ENCODE data around the gene MAML1.
"Not testable (repeated sequence)": the region's sequence is repeated elsewhere in the genome, so short reads cannot be mapped to it uniquely, and the experiment has no call there.

The MAML1 gene

GRCh38 chr5:179727106-179727505 is 5.5 kb upstream of the MAML1 start:
- Mint-ChIP-seq H3K27ac (no peak overlapping the region), H3K36me3 (ENCODE audit: low read depth) (peaks cover 71% of the 10 kb centered on the region), H3K4me1 (ENCODE audit: low read depth) (peaks cover 25% of the 10 kb centered on the region), H3K27me3 (ENCODE audit: low read depth) (no peaks in the 10 kb centered on the region), H3K9me3 (no peaks in the 10 kb centered on the region), H3K4me3 (no peak overlapping the region)

- H3K27ac Mint-ChIP-seq = peak overlapping the region; percentile 43
- H3K9me3 Mint-ChIP-seq = no peaks in the 10 kb centered on the region
- peaks cover 19% of the 10 kb centered on the region for H3K4me1 Mint-ChIP-seq (ENCODE audit: low read depth)
- no peak overlapping the region for H3K4me3 Mint-ChIP-seq
- no peaks in the 10 kb centered on the region for H3K27me3 Mint-ChIP-seq (ENCODE audit: low read depth)
- peaks cover 55% of the 10 kb centered on the region for H3K36me3 Mint-ChIP-seq (ENCODE audit: low read depth)
Observed at GRCh38 chr5:179729303-179729702, 3.3 kb upstream of the MAML1 start.

- peaks cover 23% of the 10 kb centered on the region for H3K4me1 Mint-ChIP-seq (ENCODE audit: low read depth)
- no peak overlapping the region for H3K4me3 Mint-ChIP-seq
- H3K27ac Mint-ChIP-seq = no peak overlapping the region
- H3K9me3 Mint-ChIP-seq = no peaks in the 10 kb centered on the region
- H3K27me3 Mint-ChIP-seq (ENCODE audit: low read depth) = no peaks in the 10 kb centered on the region
- peaks cover 54% of the 10 kb centered on the region for H3K36me3 Mint-ChIP-seq (ENCODE audit: low read depth)
Observed at GRCh38 chr5:179729727-179730126, 2.9 kb upstream of the MAML1 start.

- peaks cover 51% of the 10 kb centered on the region for H3K36me3 Mint-ChIP-seq (ENCODE audit: low read depth)
- no peak overlapping the region for H3K4me3 Mint-ChIP-seq
- H3K27me3 Mint-ChIP-seq (ENCODE audit: low read depth) = no peaks in the 10 kb centered on the region
- H3K4me1 Mint-ChIP-seq (ENCODE audit: low read depth) = peaks cover 24% of the 10 kb centered on the region
- peak overlapping the region; percentile 26 for H3K27ac Mint-ChIP-seq
- no peaks in the 10 kb centered on the region for H3K9me3 Mint-ChIP-seq
Observed at GRCh38 chr5:179730356-179730755, 2.3 kb upstream of the MAML1 start.

- H3K4me3 Mint-ChIP-seq = no peak overlapping the region
- peaks cover 51% of the 10 kb centered on the region for H3K36me3 Mint-ChIP-seq (ENCODE audit: low read depth)
- H3K4me1 Mint-ChIP-seq (ENCODE audit: low read depth) = peaks cover 24% of the 10 kb centered on the region
- peak overlapping the region; percentile 34 for H3K27ac Mint-ChIP-seq
- no peaks in the 10 kb centered on the region for H3K27me3 Mint-ChIP-seq (ENCODE audit: low read depth)
- H3K9me3 Mint-ChIP-seq = no peaks in the 10 kb centered on the region
Observed at GRCh38 chr5:179730852-179731251, 1.8 kb upstream of the MAML1 start.

GRCh38 chr5:179731791-179732411 is 721 bp upstream of the MAML1 start:
- Mint-ChIP-seq H3K36me3 (ENCODE audit: low read depth) (peaks cover 45% of the 10 kb centered on the region), H3K9me3 (no peaks in the 10 kb centered on the region), H3K4me1 (ENCODE audit: low read depth) (peaks cover 27% of the 10 kb centered on the region), H3K4me3 (peak overlapping the region; percentile 79), H3K27me3 (ENCODE audit: low read depth) (no peaks in the 10 kb centered on the region), H3K27ac (peak overlapping the region; percentile 88)

GRCh38 chr5:179732918-179733771 is 523 bp downstream of the MAML1 start:
- H3K9me3 Mint-ChIP-seq = no peaks in the 10 kb centered on the region
- H3K4me1 Mint-ChIP-seq (ENCODE audit: low read depth) = peaks cover 32% of the 10 kb centered on the region
- H3K36me3 Mint-ChIP-seq (ENCODE audit: low read depth) = peaks cover 37% of the 10 kb centered on the region
- no peaks in the 10 kb centered on the region for H3K27me3 Mint-ChIP-seq (ENCODE audit: low read depth)
- peak overlapping the region; percentile 94 for H3K4me3 Mint-ChIP-seq
- H3K27ac Mint-ChIP-seq = peak overlapping the region; percentile 89

- peaks cover 35% of the 10 kb centered on the region for H3K4me1 Mint-ChIP-seq (ENCODE audit: low read depth)
- peak overlapping the region; percentile 94 for H3K4me3 Mint-ChIP-seq
- no peaks in the 10 kb centered on the region for H3K9me3 Mint-ChIP-seq
- peaks cover 38% of the 10 kb centered on the region for H3K36me3 Mint-ChIP-seq (ENCODE audit: low read depth)
- H3K27ac Mint-ChIP-seq = peak overlapping the region; percentile 89
- H3K27me3 Mint-ChIP-seq (ENCODE audit: low read depth) = no peaks in the 10 kb centered on the region
Observed at GRCh38 chr5:179733772-179734126, 1.1 kb downstream of the MAML1 start.

- Mint-ChIP-seq H3K27me3 (ENCODE audit: low read depth) (no peaks in the 10 kb centered on the region), H3K4me3 (peak overlapping the region; percentile 94), H3K27ac (peak overlapping the region; percentile 73), H3K4me1 (ENCODE audit: low read depth) (peaks cover 38% of the 10 kb centered on the region), H3K9me3 (no peaks in the 10 kb centered on the region), H3K36me3 (ENCODE audit: low read depth) (peaks cover 36% of the 10 kb centered on the region)
Observed at GRCh38 chr5:179734536-179735164, 2.0 kb downstream of the MAML1 start.

GRCh38 chr5:179738742-179739141 is 6.1 kb downstream of the MAML1 start:
- H3K27me3 Mint-ChIP-seq (ENCODE audit: low read depth) = no peaks in the 10 kb centered on the region
- no peaks in the 10 kb centered on the region for H3K9me3 Mint-ChIP-seq
- peaks cover 35% of the 10 kb centered on the region for H3K4me1 Mint-ChIP-seq (ENCODE audit: low read depth)
- no peak overlapping the region for H3K27ac Mint-ChIP-seq
- H3K4me3 Mint-ChIP-seq = no peak overlapping the region
- H3K36me3 Mint-ChIP-seq (ENCODE audit: low read depth) = peaks cover 28% of the 10 kb centered on the region

- not testable (repeated sequence) for H3K9me3 Mint-ChIP-seq; H3K27me3 Mint-ChIP-seq (ENCODE audit: low read depth); H3K4me3 Mint-ChIP-seq; H3K27ac Mint-ChIP-seq
- peaks cover 17% of the 10 kb centered on the region for H3K36me3 Mint-ChIP-seq (ENCODE audit: low read depth)
- H3K4me1 Mint-ChIP-seq (ENCODE audit: low read depth) = peaks cover 16% of the 10 kb centered on the region
Observed at GRCh38 chr5:179744106-179744505, 11.5 kb downstream of the MAML1 start.

- H3K27ac Mint-ChIP-seq = peak overlapping the region; percentile 32
Observed at GRCh38 chr5:179746872-179747271, 14.2 kb downstream of the MAML1 start.

GRCh38 chr5:179747811-179748210 is 15.2 kb downstream of the MAML1 start:
- H3K27ac Mint-ChIP-seq = no peak overlapping the region
- H3K36me3 Mint-ChIP-seq (ENCODE audit: low read depth) = peaks cover 10% of the 10 kb centered on the region
- H3K4me1 Mint-ChIP-seq (ENCODE audit: low read depth) = peaks cover 8% of the 10 kb centered on the region
- H3K27me3 Mint-ChIP-seq (ENCODE audit: low read depth) = no peaks in the 10 kb centered on the region
- H3K4me3 Mint-ChIP-seq = no peak overlapping the region
- H3K9me3 Mint-ChIP-seq = no peaks in the 10 kb centered on the region

More at GRCh38 chr5:179746872-179747271, 14.2 kb downstream of the MAML1 start:
- H3K9me3 Mint-ChIP-seq = no peaks in the 10 kb centered on the region
- no peaks in the 10 kb centered on the region for H3K27me3 Mint-ChIP-seq (ENCODE audit: low read depth)
- H3K36me3 Mint-ChIP-seq (ENCODE audit: low read depth) = peaks cover 10% of the 10 kb centered on the region
- no peak overlapping the region for H3K4me3 Mint-ChIP-seq
- H3K4me1 Mint-ChIP-seq (ENCODE audit: low read depth) = peaks cover 8% of the 10 kb centered on the region

- no peaks in the 10 kb centered on the region for H3K27me3 Mint-ChIP-seq (ENCODE audit: low read depth)
- H3K36me3 Mint-ChIP-seq (ENCODE audit: low read depth) = peaks cover 13% of the 10 kb centered on the region
- H3K4me3 Mint-ChIP-seq = no peak overlapping the region
- H3K4me1 Mint-ChIP-seq (ENCODE audit: low read depth) = peaks cover 22% of the 10 kb centered on the region
- H3K9me3 Mint-ChIP-seq = no peaks in the 10 kb centered on the region
- no peak overlapping the region for H3K27ac Mint-ChIP-seq
Observed at GRCh38 chr5:179749857-179750508, 17.4 kb downstream of the MAML1 start.
